Muscle of leg (tissue), 11 donors: ENCODE results near the gene MLLT3. TPM values are rescaled to one million over a fixed set of nuclear protein-coding genes. Genes with fewer than 3 reads are reported as not detected.

Experiments used
- DNase-seq: peaks from one replicate; pipeline ENCODE4 v3.0.0; 2013
- H3K27ac ChIP-seq: one replicate; pipeline ENCODE4 v1.5.1; 2013; ENCODE audit warnings: mild to moderate bottlenecking, low read length, control low read depth
- H3K27me3 ChIP-seq: one replicate; pipeline ENCODE4 v1.6.1; 2013; ENCODE audit warnings: low read length; ENCODE audit not compliant: control insufficient read depth, insufficient read depth
- H3K36me3 ChIP-seq: one replicate; pipeline ENCODE4 v1.6.1; 2013; ENCODE audit warnings: low read length; ENCODE audit not compliant: control insufficient read depth, insufficient read depth
- H3K4me1 ChIP-seq: one replicate; pipeline ENCODE4 v1.6.1; 2013; ENCODE audit warnings: low read length; ENCODE audit not compliant: control insufficient read depth, insufficient read depth
- H3K4me3 ChIP-seq: one replicate; pipeline ENCODE4 v1.5.1; 2013; ENCODE audit warnings: low read length, control low read depth
- H3K9me3 ChIP-seq: replicated peaks from 2 replicates; pipeline ENCODE4 v1.6.1; 2013; ENCODE audit warnings: low read depth, low read length; ENCODE audit not compliant: control insufficient read depth
- WGBS: methylation state at CpG from one replicate; pipeline ENCODE4 v1.1.5; 2013; ENCODE audit warnings: missing lambda C conversion rate; ENCODE audit not compliant: insufficient coverage; 5-methylcytosine and 5-hydroxymethylcytosine counted together
- polyA plus RNA-seq, 8 donors: library from polyadenylated mRNA; unstranded; fragments of 120-200 nt; gene quantifications; one replicate each; pipeline versions ENCODE4 v1.2.1 to v1.2.3, GENCODE V29; 2013; ENCODE audit warnings: inconsistent platforms in 1 of 8, low replicate concordance in 1 of 8; ENCODE audit not compliant: insufficient read length in 8 of 8, insufficient read depth in 1 of 8
- total RNA-seq: library from RNA; stranded (reverse); fragments of 120-200 nt; gene quantifications from one replicate; pipeline ENCODE4 v1.2.4, GENCODE V29; 2013

Gene MLLT3
- total and polyA plus RNA-seq, 9 donors = 61.9 to 101 (median 84.5) TPM

DNA sequence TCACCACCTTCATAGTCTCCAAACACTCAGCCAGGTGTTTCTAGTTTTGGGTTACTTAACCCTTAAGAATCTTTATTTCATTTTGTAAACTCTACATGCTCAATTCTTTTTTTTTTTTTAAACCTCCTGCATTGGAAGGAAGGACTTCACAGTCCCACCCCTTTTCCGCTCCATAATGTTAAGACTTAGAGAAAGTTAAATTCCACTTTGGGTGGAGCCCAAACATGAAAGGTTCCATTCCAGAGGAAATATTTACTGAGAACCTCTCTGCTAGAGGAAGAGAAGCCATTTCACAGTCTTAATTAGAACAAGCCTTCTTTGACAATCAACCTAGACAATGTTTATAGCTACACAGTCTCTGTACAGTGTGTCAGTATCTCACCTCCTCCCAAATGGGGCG, 312.3 kb downstream of the MLLT3 start:
- H3K27me3 ChIP-seq = no peaks in the 10 kb centered on the region
- no peaks in the 10 kb centered on the region for H3K9me3 ChIP-seq
- no peak overlapping the region for H3K27ac ChIP-seq
- no peak overlapping the region for H3K4me3 ChIP-seq
- H3K36me3 ChIP-seq = no peaks in the 10 kb centered on the region
- no CpG with 5 or more reads among the region's 2 CpGs for WGBS
- DNase-seq = no peak
- peaks cover 19% of the 10 kb centered on the region for H3K4me1 ChIP-seq

GRCh38 chr9:20309124-20309523, 313.2 kb downstream of the MLLT3 start:
- Histone ChIP-seq H3K9me3 (no peaks in the 10 kb centered on the region), H3K4me1 (peaks cover 19% of the 10 kb centered on the region), H3K27me3 (no peaks in the 10 kb centered on the region), H3K36me3 (no peaks in the 10 kb centered on the region), H3K4me3 (no peak overlapping the region), H3K27ac (no peak overlapping the region)
- no peak for DNase-seq
- WGBS = 23% methylated on average over 2 of the region's 4 CpGs

DNA sequence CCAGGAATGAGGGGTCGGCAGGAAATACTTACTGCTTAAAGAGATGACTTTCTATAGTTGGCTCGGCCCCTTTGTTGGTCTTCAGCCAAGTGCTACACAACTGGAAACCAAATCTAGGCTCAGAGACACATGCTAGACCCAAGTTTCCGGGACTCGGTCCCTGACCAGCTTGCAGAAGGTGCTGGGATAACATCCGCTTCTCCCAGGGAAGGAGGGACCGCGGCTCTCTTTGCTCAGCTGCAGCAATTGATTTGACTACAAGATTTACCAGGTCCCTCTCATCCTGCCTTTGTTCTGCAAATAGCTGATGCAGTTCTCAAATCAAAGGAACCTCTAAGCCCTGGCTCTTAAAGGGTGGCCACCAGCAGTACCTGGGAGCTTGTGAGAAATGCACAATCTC, 314.7 kb downstream of the MLLT3 start:
- Histone ChIP-seq H3K9me3 (no peaks in the 10 kb centered on the region), H3K4me3 (no peak overlapping the region), H3K4me1 (peaks cover 19% of the 10 kb centered on the region), H3K36me3 (no peaks in the 10 kb centered on the region), H3K27ac (no peak overlapping the region), H3K27me3 (no peaks in the 10 kb centered on the region)
- WGBS = 8% methylated on average over 7 of the region's 7 CpGs
- DNase-seq = peak; percentile 29

GRCh38 chr9:20305452-20305851, 316.8 kb downstream of the MLLT3 start:
- no peak overlapping the region for H3K27ac ChIP-seq
- H3K36me3 ChIP-seq = no peaks in the 10 kb centered on the region
- no peak for DNase-seq
- peaks cover 19% of the 10 kb centered on the region for H3K4me1 ChIP-seq
- H3K4me3 ChIP-seq = no peak overlapping the region
- no peaks in the 10 kb centered on the region for H3K9me3 ChIP-seq
- no CpG with 5 or more reads among the region's 4 CpGs for WGBS
- H3K27me3 ChIP-seq = no peaks in the 10 kb centered on the region

DNA sequence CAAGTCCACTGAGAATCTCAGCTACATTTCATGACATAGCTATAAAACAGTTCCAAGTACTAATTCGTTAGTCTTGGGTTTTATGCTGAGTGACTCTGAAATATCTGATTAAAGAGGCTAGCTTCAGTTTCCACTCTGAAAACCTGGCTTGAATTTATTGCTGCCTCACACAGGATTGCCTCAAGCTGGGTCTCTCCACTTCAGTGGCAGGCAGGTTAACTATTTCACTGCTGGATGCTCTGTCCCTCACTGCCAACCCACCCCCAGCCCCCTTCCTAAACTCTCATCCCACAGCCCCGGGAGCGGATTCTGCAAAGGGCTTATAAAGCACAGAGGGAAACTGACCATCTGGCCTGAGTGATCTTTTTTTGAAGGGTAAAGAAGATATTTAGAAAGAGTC, 318.3 kb downstream of the MLLT3 start:
- no CpG with 5 or more reads among the region's 3 CpGs for WGBS
- H3K27me3 ChIP-seq = no peaks in the 10 kb centered on the region
- H3K4me3 ChIP-seq = no peak overlapping the region
- no peaks in the 10 kb centered on the region for H3K36me3 ChIP-seq
- no peak for DNase-seq
- peaks cover 17% of the 10 kb centered on the region for H3K4me1 ChIP-seq
- H3K27ac ChIP-seq = no peak overlapping the region
- H3K9me3 ChIP-seq = no peaks in the 10 kb centered on the region

DNA sequence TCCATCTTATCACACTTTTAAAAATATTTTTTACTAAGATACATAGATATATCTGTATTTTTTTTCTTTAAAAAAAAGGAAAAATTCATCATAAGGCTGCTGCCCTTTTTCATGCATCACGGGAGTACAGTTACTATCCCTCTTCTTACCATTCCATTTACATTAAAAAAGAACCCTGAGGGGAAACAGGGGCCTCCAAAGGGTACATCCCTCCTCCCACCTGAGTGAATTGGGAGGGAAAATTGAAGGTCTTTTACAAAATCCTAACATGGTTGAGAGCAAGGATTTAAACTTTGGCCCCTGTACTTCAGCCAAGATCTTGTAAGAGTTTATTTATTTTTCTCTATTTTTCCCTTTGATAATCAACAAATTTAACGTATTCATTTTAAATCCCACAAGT, 319.2 kb downstream of the MLLT3 start:
- no peaks in the 10 kb centered on the region for H3K27me3 ChIP-seq
- 17% methylated on average over 1 of the region's 2 CpGs for WGBS
- H3K4me1 ChIP-seq = peaks cover 9% of the 10 kb centered on the region
- H3K9me3 ChIP-seq = no peaks in the 10 kb centered on the region
- H3K36me3 ChIP-seq = no peaks in the 10 kb centered on the region
- no peak overlapping the region for H3K4me3 ChIP-seq
- DNase-seq = no peak
- no peak overlapping the region for H3K27ac ChIP-seq

- Histone ChIP-seq H3K27me3 (no peaks in the 10 kb centered on the region), H3K4me1 (no peaks in the 10 kb centered on the region), H3K9me3 (no peaks in the 10 kb centered on the region), H3K4me3 (no peak overlapping the region), H3K27ac (no peak overlapping the region), H3K36me3 (no peaks in the 10 kb centered on the region)
- no peak for DNase-seq
- no CpG with 5 or more reads among the region's 1 CpG for WGBS
These were observed 320.1 kb downstream of the MLLT3 start for GRCh38 chr9:20302197-20302596.

GRCh38 chr9:20300430-20301115, 321.7 kb downstream of the MLLT3 start:
- H3K4me1 ChIP-seq = no peaks in the 10 kb centered on the region
- no CpG with 5 or more reads among the region's 2 CpGs for WGBS
- no peaks in the 10 kb centered on the region for H3K9me3 ChIP-seq
- H3K36me3 ChIP-seq = no peaks in the 10 kb centered on the region
- no peaks in the 10 kb centered on the region for H3K27me3 ChIP-seq
- no peak overlapping the region for H3K4me3 ChIP-seq
- no peak for DNase-seq
- H3K27ac ChIP-seq = no peak overlapping the region

- no peaks in the 10 kb centered on the region for H3K4me1 ChIP-seq
- 58% methylated on average over 6 of the region's 6 CpGs for WGBS
- peaks cover 1% of the 10 kb centered on the region for H3K27me3 ChIP-seq
- no peaks in the 10 kb centered on the region for H3K9me3 ChIP-seq
- H3K27ac ChIP-seq = no peak overlapping the region
- no peak for DNase-seq
- no peaks in the 10 kb centered on the region for H3K36me3 ChIP-seq
- no peak overlapping the region for H3K4me3 ChIP-seq
These were observed 324.6 kb downstream of the MLLT3 start for GRCh38 chr9:20297646-20298084.

DNA sequence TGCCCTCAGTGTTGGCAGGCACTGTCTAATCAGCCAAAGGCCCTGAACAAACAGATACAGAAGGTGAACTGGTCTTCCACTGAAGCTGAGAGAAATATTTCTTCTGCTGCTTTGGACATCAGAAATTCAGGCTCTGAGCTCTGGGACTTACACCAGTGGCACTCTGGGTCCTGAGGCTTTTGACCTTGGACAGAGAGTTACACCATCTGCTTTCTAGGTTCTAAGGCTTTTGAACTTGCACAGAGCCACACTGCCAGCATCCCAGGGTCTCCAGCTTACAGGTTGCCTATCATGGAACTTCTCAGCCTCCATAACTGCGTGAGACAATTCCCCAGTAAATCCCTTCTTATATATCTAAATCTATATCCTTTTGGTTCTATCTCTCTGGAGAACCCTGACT, 326.7 kb downstream of the MLLT3 start:
- H3K36me3 ChIP-seq = no peaks in the 10 kb centered on the region

More for the DNA sequence above, 326.7 kb downstream of the MLLT3 start:
- Histone ChIP-seq H3K9me3 (no peaks in the 10 kb centered on the region), H3K27me3 (peaks cover 2% of the 10 kb centered on the region), H3K4me3 (no peak overlapping the region), H3K27ac (no peak overlapping the region), H3K4me1 (peaks cover 7% of the 10 kb centered on the region)
- DNase-seq = no peak
- WGBS = no CpG with 5 or more reads among the region's 1 CpG
